Erythroblast (primary cell): Measurements from ENCODE around the gene RTN4.

ENCODE experiments used
- GATA1 ChIP-seq: IDR thresholded peaks from 2 replicates; pipeline ENCODE4 v1.6.1; 2011; ENCODE audit warnings: low read depth, mild to moderate bottlenecking, control low read depth, low read length, moderate library complexity
- POLR2A ChIP-seq: IDR thresholded peaks from 2 replicates; pipeline ENCODE4 v1.6.1; 2011; ENCODE audit warnings: mild to moderate bottlenecking, low read length

DNA sequence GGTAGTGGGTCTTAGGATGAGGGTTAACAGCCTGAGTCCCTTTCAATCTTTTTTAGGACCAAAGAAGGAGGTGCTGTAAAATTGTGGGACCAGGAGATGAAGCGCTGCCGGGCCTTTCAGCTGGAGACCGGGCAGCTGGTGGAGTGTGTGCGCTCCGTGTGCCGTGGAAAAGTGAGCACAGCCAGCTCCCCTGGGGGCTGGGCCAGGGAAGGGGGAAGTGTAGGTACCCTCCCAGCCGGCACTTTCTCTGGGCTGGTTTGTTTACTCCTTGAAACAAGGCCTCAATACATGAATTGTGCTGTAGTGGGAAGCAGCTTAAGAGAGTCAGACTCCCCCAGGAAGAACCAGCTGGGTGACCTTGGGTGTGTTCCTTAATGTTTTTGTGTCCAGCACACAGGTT lies 90.1 kb downstream of the RTN4 start:
- no peak for TF ChIP-seq POLR2A
- no peak for TF ChIP-seq GATA1
